BLaER1 (cell line): Measurements from ENCODE around the gene FBXO44.

ENCODE experiments used
- H3K27ac ChIP-seq: shearing (Covaris generic); formaldehyde crosslinking; 2 replicates; pipeline ENCODE4 v1.8.1; 2022
- H3K27me3 ChIP-seq: shearing (Covaris generic); formaldehyde crosslinking; 2 replicates; pipeline ENCODE4 v1.8.1; 2022
- H3K36me3 ChIP-seq: shearing (Covaris generic); formaldehyde crosslinking; 2 replicates; pipeline ENCODE4 v1.8.1; 2022
- H3K4me1 ChIP-seq: shearing (Covaris generic); formaldehyde crosslinking; 2 replicates; pipeline ENCODE4 v1.8.1; 2022
- H3K4me2 ChIP-seq: shearing (Covaris generic); formaldehyde crosslinking; 2 replicates; pipeline ENCODE4 v1.8.1; 2022
- H3K4me3 ChIP-seq: shearing (Covaris generic); formaldehyde crosslinking; 2 replicates; pipeline ENCODE4 v1.8.1; 2022
- H3K9ac ChIP-seq: shearing (Covaris generic); formaldehyde crosslinking; 2 replicates; pipeline ENCODE4 v1.8.1; 2022
- H3K9me3 ChIP-seq: shearing (Covaris generic); formaldehyde crosslinking; 2 replicates; pipeline ENCODE4 v1.8.1; 2022
- H4K20me1 ChIP-seq: shearing (Covaris generic); formaldehyde crosslinking; 2 replicates; pipeline ENCODE4 v1.8.1; 2022
- Cebpa-rat ChIP-seq: shearing (Covaris generic); IDR thresholded peaks from 2 replicates; pipeline ENCODE4 v1.8.1; 2022

FBXO44 gene

GRCh38 chr1:11697188-11697892 is 42.7 kb downstream of the FBXO44 start:
- Histone ChIP-seq H3K36me3 (peaks cover 30% of the 10 kb centered on the region), H3K4me3 (no peak overlapping the region), H3K4me2 (peak overlapping the region; percentile 97), H3K9ac (peak overlapping the region; percentile 32; the same call in 1 of the 2 replicates), H3K27ac (no peak overlapping the region), H3K9me3 (no peaks in the 10 kb centered on the region), H3K27me3 (no peaks in the 10 kb centered on the region), H3K4me1 (peaks cover 100% of the 10 kb centered on the region), H4K20me1 (peaks cover 100% of the 10 kb centered on the region)
- no peak for TF ChIP-seq Cebpa-rat

- 0 out of 2 replicates have a peak overlapping the region, but pooled peaks have one; percentile 32 for H3K9ac ChIP-seq
- no peaks in the 10 kb centered on the region for H3K9me3 ChIP-seq
- peaks cover 100% of the 10 kb centered on the region for H4K20me1 ChIP-seq
- H3K27ac ChIP-seq: peak overlapping the region; percentile 7; the same call in 1 of the 2 replicates
- H3K4me1 ChIP-seq: peaks cover 100% of the 10 kb centered on the region
- no peaks in the 10 kb centered on the region for H3K27me3 ChIP-seq
- H3K4me2 ChIP-seq: peak overlapping the region; percentile 97
- H3K36me3 ChIP-seq: peaks cover 35% of the 10 kb centered on the region
- no peak overlapping the region for H3K4me3 ChIP-seq
- no peak for TF ChIP-seq Cebpa-rat
Observed at GRCh38 chr1:11697893-11698210, 43.2 kb downstream of the FBXO44 start.

GRCh38 chr1:11700601-11701467 is 46.2 kb downstream of the FBXO44 start:
- TF ChIP-seq Cebpa-rat: no peak
- peaks cover 24% of the 10 kb centered on the region for H3K36me3 ChIP-seq
- H3K9ac ChIP-seq: peak overlapping the region; percentile 53; the same call in 1 of the 2 replicates
- peak overlapping the region; percentile 97 for H3K4me2 ChIP-seq
- H3K4me1 ChIP-seq: peaks cover 100% of the 10 kb centered on the region
- peaks cover 100% of the 10 kb centered on the region for H4K20me1 ChIP-seq
- H3K27me3 ChIP-seq: no peaks in the 10 kb centered on the region
- peak overlapping the region; percentile 54 for H3K4me3 ChIP-seq
- H3K27ac ChIP-seq: peak overlapping the region; percentile 45
- no peaks in the 10 kb centered on the region for H3K9me3 ChIP-seq

GRCh38 chr1:11701551-11701961 is 46.9 kb downstream of the FBXO44 start:
- TF ChIP-seq Cebpa-rat: no peak

GRCh38 chr1:11701981-11702803 is 47.5 kb downstream of the FBXO44 start:
- TF ChIP-seq Cebpa-rat: no peak
- H3K4me3 ChIP-seq: no peak overlapping the region
- peaks cover 98% of the 10 kb centered on the region for H4K20me1 ChIP-seq
- H3K36me3 ChIP-seq: peaks cover 25% of the 10 kb centered on the region
- H3K9me3 ChIP-seq: no peaks in the 10 kb centered on the region
- 0 out of 2 replicates have a peak overlapping the region, but pooled peaks have one; percentile 51 for H3K27ac ChIP-seq
- H3K4me2 ChIP-seq: peak overlapping the region; percentile 97
- no peak overlapping the region for H3K9ac ChIP-seq
- H3K4me1 ChIP-seq: peaks cover 100% of the 10 kb centered on the region
- no peaks in the 10 kb centered on the region for H3K27me3 ChIP-seq

More at GRCh38 chr1:11701551-11701961, 46.9 kb downstream of the FBXO44 start:
- Histone ChIP-seq H3K36me3 (peaks cover 24% of the 10 kb centered on the region), H4K20me1 (peaks cover 100% of the 10 kb centered on the region), H3K9me3 (no peaks in the 10 kb centered on the region), H3K27ac (peak overlapping the region; percentile 51; the same call in 1 of the 2 replicates), H3K4me3 (no peak overlapping the region; the same call in 1 of the 2 replicates), H3K27me3 (no peaks in the 10 kb centered on the region), H3K9ac (peak overlapping the region; percentile 53; the same call in 1 of the 2 replicates), H3K4me1 (peaks cover 100% of the 10 kb centered on the region), H3K4me2 (peak overlapping the region; percentile 97)

GRCh38 chr1:11703357-11704193 is 48.9 kb downstream of the FBXO44 start:
- Histone ChIP-seq H3K36me3 (peaks cover 33% of the 10 kb centered on the region), H3K4me2 (peak overlapping the region; percentile 97), H3K27me3 (no peaks in the 10 kb centered on the region), H3K4me1 (peaks cover 100% of the 10 kb centered on the region), H3K27ac (peak overlapping the region; percentile 51), H3K9ac (peak overlapping the region; percentile 48; the same call in 1 of the 2 replicates), H3K4me3 (no peak overlapping the region), H4K20me1 (peaks cover 98% of the 10 kb centered on the region), H3K9me3 (no peaks in the 10 kb centered on the region)
- TF ChIP-seq Cebpa-rat: no peak

GRCh38 chr1:11704194-11704529 is 49.5 kb downstream of the FBXO44 start:
- H3K36me3 ChIP-seq: peaks cover 39% of the 10 kb centered on the region
- H3K9me3 ChIP-seq: no peaks in the 10 kb centered on the region
- H3K27me3 ChIP-seq: no peaks in the 10 kb centered on the region
- H3K9ac ChIP-seq: peak overlapping the region; percentile 48
- peaks cover 100% of the 10 kb centered on the region for H3K4me1 ChIP-seq
- no peak for TF ChIP-seq Cebpa-rat
- peak overlapping the region; percentile 51 for H3K27ac ChIP-seq
- peak overlapping the region; percentile 97 for H3K4me2 ChIP-seq
- H4K20me1 ChIP-seq: peaks cover 98% of the 10 kb centered on the region
- 0 out of 2 replicates have a peak overlapping the region, but pooled peaks have one; percentile 6 for H3K4me3 ChIP-seq

- Histone ChIP-seq H3K4me1 (peaks cover 93% of the 10 kb centered on the region), H4K20me1 (peaks cover 96% of the 10 kb centered on the region), H3K36me3 (peaks cover 46% of the 10 kb centered on the region), H3K4me2 (peak overlapping the region; percentile 97), H3K4me3 (0 out of 2 replicates have a peak overlapping the region, but pooled peaks have one; percentile 6), H3K9me3 (no peaks in the 10 kb centered on the region), H3K27ac (peak overlapping the region; percentile 51), H3K9ac (peak overlapping the region; percentile 48), H3K27me3 (no peaks in the 10 kb centered on the region)
- TF ChIP-seq Cebpa-rat: no peak
Observed at GRCh38 chr1:11704691-11705475, 50.2 kb downstream of the FBXO44 start.
